HCT116 (cell line): Measurements from ENCODE around the gene AKAP1. TPM values are rescaled to one million over a fixed set of nuclear protein-coding genes. Genes with fewer than 3 reads are reported as not detected.

Experiments used
- ATAC-seq: fragments of 200-7000 bp; cut with Tn5 transposase; 2 replicates; pipeline ENCODE4 v1.9.1; 2020; ENCODE audit warnings: mild to moderate bottlenecking, moderate library complexity
- BruUV-seq: library from RNA; stranded (reverse); fragments of 400-500 nt; replicated peaks from 2 replicates; lab custom pipeline; 2021; lab: Mats Ljungman, UMichigan
- CTCF ChIA-PET: fragments of 300-600 bp; sonication (Branson Sonifier 250); formaldehyde crosslinking; loops from one replicate; lab custom pipeline; 2021; ENCODE audit warnings: antibody characterized with exemption; lab: Charles Lee
- POLR2A ChIA-PET: fragments of 300-600, 350-600 bp; sonication (Branson Sonifier 250); formaldehyde crosslinking; loops from one replicate; lab custom pipeline; 2021; ENCODE audit warnings: antibody characterized with exemption; lab: Charles Lee
- RAD21 ChIA-PET, 2 experiments: fragments of 300-600 bp; sonication (Branson Sonifier 250); formaldehyde crosslinking; loops; one replicate each; lab custom pipeline; 2023; ENCODE audit warnings: low total read pairs in 2 of 2; ENCODE audit not compliant: uncharacterized antibody in 2 of 2, unreplicated experiment in 2 of 2, low non-redundant PET in 1 of 2; lab: Charles Lee
- DNase-seq: peaks from one replicate; pipeline ENCODE4 v3.0.0-alpha.2; 2010; ENCODE audit warnings: low read depth, low spot score
- H2AFZ ChIP-seq: fragments of 200-600 bp; shearing (Covaris generic), sonication (generic); 2 replicates; pipeline ENCODE4 v1.6.1; 2017; ENCODE audit warnings: low read depth, mixed run types, mixed read lengths, antibody characterized with exemption, low read length; ENCODE audit not compliant: poor library complexity, severe bottlenecking
- H3K27ac ChIP-seq: 2 replicates; pipeline ENCODE4 v1.5.1; 2012; ENCODE audit warnings: low read depth, low read length
- H3K27me3 ChIP-seq: fragments of 200-600 bp; sonication (generic); 2 replicates; pipeline ENCODE4 v1.6.1; 2016; ENCODE audit warnings: mixed run types, low read length, mixed read lengths; ENCODE audit not compliant: insufficient read depth
- H3K36me3 ChIP-seq, 2 experiments: fragments of 200-500 bp in 1 of 2; fragments of 200-600 bp in 1 of 2; sonication (Bioruptor generic) in 1 of 2; sonication (generic) in 1 of 2; 2 replicates each; pipeline versions ENCODE4 v1.5.1 to v1.6.1; 2014 to 2016; ENCODE audit warnings: low read length in 2 of 2, inconsistent platforms in 1 of 2, mixed read lengths in 1 of 2, mixed run types in 1 of 2; ENCODE audit not compliant: insufficient read depth in 2 of 2, control insufficient read depth in 1 of 2
- H3K4me1 ChIP-seq, 2 experiments: fragments of 200-600 bp in 1 of 2; sonication (generic) in 1 of 2; 2 replicates each; pipeline versions ENCODE4 v1.5.1 to v1.6.1; 2012 to 2017; ENCODE audit warnings: low read length in 2 of 2, inconsistent platforms in 1 of 2, mild to moderate bottlenecking in 1 of 2, mixed read lengths in 1 of 2, mixed run types in 1 of 2, moderate library complexity in 1 of 2; ENCODE audit not compliant: insufficient read depth in 2 of 2, control insufficient read depth in 1 of 2
- H3K4me2 ChIP-seq: fragments of 200-600 bp; sonication (generic); 2 replicates; pipeline ENCODE4 v1.6.1; 2017; ENCODE audit warnings: mixed run types, low read length, mixed read lengths
- H3K4me3 ChIP-seq, 2 experiments: fragments of 200-600 bp in 1 of 2; sonication (generic) in 1 of 2; replicated peaks in 1 of 2; 2 replicates each; pipeline ENCODE4 v1.5.1; 2011 to 2016; ENCODE audit warnings: low read length in 2 of 2, control low read depth in 1 of 2, low read depth in 1 of 2, mild to moderate bottlenecking in 1 of 2, mixed read lengths in 1 of 2, mixed run types in 1 of 2
- H3K79me2 ChIP-seq: fragments of 200-600 bp; sonication (generic); 2 replicates; pipeline ENCODE4 v1.6.1; 2017; ENCODE audit warnings: mild to moderate bottlenecking, mixed run types, low read length, moderate library complexity, mixed read lengths; ENCODE audit not compliant: insufficient read depth
- H3K9ac ChIP-seq: fragments of 200-600 bp; sonication (generic); 2 replicates; pipeline ENCODE4 v1.6.1; 2016; ENCODE audit warnings: low read length, mixed read lengths
- H3K9me2 ChIP-seq: fragments of 200-600 bp; sonication (generic), shearing (Covaris generic); 2 replicates; pipeline ENCODE4 v1.6.1; 2017; ENCODE audit warnings: mixed run types, mild to moderate bottlenecking, moderate library complexity; ENCODE audit not compliant: insufficient read depth
- H3K9me3 ChIP-seq, 2 experiments: fragments of 200-500 bp in 1 of 2; fragments of 200-600 bp in 1 of 2; sonication (Bioruptor generic) in 1 of 2; sonication (generic) in 1 of 2; 2 replicates each; pipeline ENCODE4 v1.6.1; 2014 to 2017; ENCODE audit warnings: low read length in 2 of 2, mixed read lengths in 2 of 2, inconsistent platforms in 1 of 2, low read depth in 1 of 2, mild to moderate bottlenecking in 1 of 2, mixed run types in 1 of 2, moderate library complexity in 1 of 2; ENCODE audit not compliant: control insufficient read depth in 1 of 2, insufficient read depth in 1 of 2
- H4K20me1 ChIP-seq: fragments of 200-600 bp; sonication (generic), shearing (Covaris generic); 2 replicates; pipeline ENCODE4 v1.6.1; 2017; ENCODE audit warnings: mixed run types, mild to moderate bottlenecking, moderate library complexity; ENCODE audit not compliant: insufficient read depth
- ELF1 ChIP-seq: IDR thresholded peaks from 2 replicates; pipeline ENCODE4 v1.6.1; 2012; ENCODE audit warnings: low read depth, borderline replicate concordance
- EZH2 ChIP-seq: fragments of 200-600 bp; sonication (generic); IDR thresholded peaks from 2 replicates; pipeline ENCODE4 v1.6.1; 2017; ENCODE audit warnings: antibody characterized with exemption, mixed run types
- MAX ChIP-seq: IDR thresholded peaks from 2 replicates; pipeline ENCODE4 v1.6.1; 2012
- POLR2A ChIP-seq: IDR thresholded peaks from 2 replicates; pipeline ENCODE4 v1.7.0; 2011; ENCODE audit warnings: borderline replicate concordance; ENCODE audit not compliant: insufficient read depth, insufficient read length; ENCODE audit errors: extremely low read depth
- RAD21 ChIP-seq: IDR thresholded peaks from 2 replicates; pipeline ENCODE4 v1.6.1; 2012; ENCODE audit warnings: low read depth, mild to moderate bottlenecking
- REST ChIP-seq: IDR thresholded peaks from 2 replicates; pipeline ENCODE4 v1.6.1; 2012; ENCODE audit warnings: low read depth
- TCF7L2 ChIP-seq: IDR thresholded peaks from 2 replicates; pipeline ENCODE4 v1.7.0; 2011; ENCODE audit warnings: borderline replicate concordance, inconsistent platforms; ENCODE audit not compliant: insufficient read depth, insufficient read length; ENCODE audit errors: extremely low read depth
- intact Hi-C: fragments of 100-400 bp; cut with micrococcal nuclease; formaldehyde crosslinking; loops from 2 replicates; pipeline ENCODE4 v1.10.0; 2022
- total RNA-seq: library from RNA; stranded (reverse); gene quantifications from one replicate; pipeline ENCODE4 v1.2.1, GENCODE V29; 2021; ENCODE audit not compliant: unreplicated experiment

The AKAP1 gene
- total RNA-seq, 1 experiment from 2014 or later = 51.6 TPM

DNA sequence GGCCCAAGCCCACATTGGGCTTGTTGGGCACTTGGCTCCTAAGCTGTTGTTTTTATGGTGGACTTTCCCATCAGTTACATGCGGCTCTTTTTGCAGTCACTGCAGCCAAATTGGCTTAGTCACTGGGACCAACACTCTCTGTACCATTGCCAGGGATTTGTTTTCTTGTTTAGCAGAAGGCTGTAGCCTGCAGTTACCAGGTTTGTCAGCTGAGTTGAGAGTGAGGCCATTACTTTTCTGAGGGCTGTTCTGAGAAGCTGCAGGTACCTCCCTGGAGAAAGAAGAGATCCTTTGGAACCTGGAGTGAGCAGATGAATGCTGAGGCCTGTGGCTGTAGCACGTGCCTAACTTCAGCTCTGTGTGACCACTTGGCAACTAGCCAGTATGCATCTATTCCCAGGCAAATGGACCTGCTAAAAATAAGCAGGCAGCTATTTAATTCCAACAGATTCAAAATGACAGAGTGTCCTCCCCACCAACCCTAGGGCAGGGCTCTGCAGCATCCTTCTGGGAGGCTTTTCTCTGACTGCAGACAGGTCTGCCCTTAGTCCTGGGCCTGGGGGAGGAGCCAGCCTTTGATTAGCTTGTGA is 12.9 kb downstream of the AKAP1 start (continued):
- TF ChIP-seq REST = no peak
- TF ChIP-seq MAX = no peak
- no peak for TF ChIP-seq ELF1
- TF ChIP-seq RAD21 = no peak
- no peak for TF ChIP-seq TCF7L2

DNA sequence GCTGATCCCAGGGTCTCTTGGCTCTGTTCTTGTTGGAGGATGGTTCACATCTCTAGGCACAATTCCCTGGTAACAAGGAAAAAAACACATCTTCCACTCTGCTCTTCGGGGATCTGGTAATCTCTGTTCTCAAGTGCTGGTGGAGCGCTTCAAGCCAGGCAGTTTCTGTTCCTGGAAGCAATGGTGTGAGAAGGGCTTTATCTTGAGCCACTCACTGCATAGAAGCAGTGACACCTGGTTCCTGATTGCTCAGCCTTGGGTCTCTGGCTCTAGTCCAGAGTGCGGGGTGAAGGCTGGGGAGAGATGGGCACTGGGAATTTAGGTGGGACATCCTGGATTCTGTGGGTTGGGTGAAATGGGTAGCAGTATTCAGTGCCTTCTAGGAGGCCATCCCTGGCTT is 14.1 kb downstream of the AKAP1 start:
- peaks cover 99% of the 10 kb centered on the region for H3K79me2 ChIP-seq
- ChIA-PET RAD21 (no interaction called here), CTCF (no interaction called here)
- H3K9me3 ChIP-seq = no peaks in the 10 kb centered on the region
- DNase-seq = no peak
- intact Hi-C loops = no loop called here
- peaks cover 14 to 38% of the 10 kb centered on the region in 2 experiments; a peak in 3 of 4 replicates for H3K4me1 ChIP-seq
- no peak overlapping the region for H3K4me2 ChIP-seq
- H4K20me1 ChIP-seq = peaks cover 4% of the 10 kb centered on the region; the same call in 1 of the 2 replicates
- ATAC-seq = no peak
- H3K36me3 ChIP-seq = no peaks in the 10 kb centered on the region; a peak in 1 of 4 replicates
- H3K27me3 ChIP-seq = no peaks in the 10 kb centered on the region
- H2AFZ ChIP-seq = no peak overlapping the region
- TF ChIP-seq REST = no peak
- TF ChIP-seq EZH2 = no peak
- TF ChIP-seq RAD21 = no peak
- TF ChIP-seq POLR2A = no peak
- TF ChIP-seq, all 23 proteins: peak for 0
- POLR2A ChIA-PET = interaction anchor here (2.8 kb wide), 1 partner anchor 8 kb away, joined by 14 read pairs; no protein-coding TSS in a partner anchor
- BruUV-seq = no TSS peak
- Histone ChIP-seq H3K9me2 (no peaks in the 10 kb centered on the region), H3K9ac (no peak overlapping the region), H3K27ac (no peak overlapping the region), H3K4me3 (no peak overlapping the region)
